DND-41 (cell line): ENCODE measurements around the gene SPATA1.

Experiments used
- CTCF ChIP-seq: IDR thresholded peaks from 2 replicates; pipeline ENCODE4 v1.5.1; 2012; ENCODE audit warnings: borderline replicate concordance, low read length, moderate library complexity, mild to moderate bottlenecking; ENCODE audit not compliant: poor library complexity, severe bottlenecking; ENCODE audit errors: extremely low read depth
- EZH2 ChIP-seq: IDR thresholded peaks from 3 replicates; pipeline ENCODE4 v1.6.1; 2012; ENCODE audit warnings: borderline replicate concordance, low read depth, mild to moderate bottlenecking, moderate library complexity, low read length, inconsistent platforms; ENCODE audit not compliant: severe bottlenecking

DNA sequence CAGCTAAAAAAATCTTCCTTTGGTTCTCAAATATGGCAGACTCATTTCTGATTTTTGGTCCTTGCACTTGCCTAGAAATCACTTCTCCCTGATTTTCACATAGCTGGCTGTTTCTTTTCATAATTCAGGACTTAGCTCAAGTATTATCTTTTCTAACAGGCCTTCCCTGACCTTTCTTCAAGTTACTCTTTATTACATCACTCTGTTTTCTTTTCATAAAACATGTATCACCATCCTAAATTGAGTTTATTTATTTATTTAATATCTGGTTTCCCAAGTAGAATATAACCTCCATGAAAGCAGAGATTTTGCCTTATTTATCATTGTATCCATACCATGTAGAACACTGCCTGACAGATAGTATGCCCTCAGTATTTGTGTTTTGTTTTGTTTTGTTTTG lies 18.4 kb downstream of the SPATA1 start:
- TF ChIP-seq CTCF (no peak), EZH2 (no peak)
